Kidney (tissue), 14 donors: ENCODE data around the gene CCDC175. TPM values are rescaled to one million over a fixed set of nuclear protein-coding genes. Genes with fewer than 3 reads are reported as not detected.

ENCODE experiments used
- DNase-seq, 5 donors: peaks; one replicate each; pipeline ENCODE4 v3.0.0-alpha.2; 2013 to 2020
- FAIRE-seq: peaks from 2 replicates; lab custom pipeline; 2012; peaks lifted over from hg19 to GRCh38; lab: Jason Lieb, UNC
- H3K27ac ChIP-seq, 2 donors: one replicate each; pipeline ENCODE4 v1.7.0; 2013; ENCODE audit warnings: low read depth in 2 of 2, low read length in 2 of 2, inconsistent platforms in 1 of 2
- H3K27me3 ChIP-seq: one replicate; pipeline ENCODE4 v1.7.1; 2013; ENCODE audit warnings: low read length, inconsistent platforms; ENCODE audit not compliant: control insufficient read depth, insufficient read depth
- H3K36me3 ChIP-seq, 3 donors: one replicate each; pipeline versions ENCODE4 v1.7.0 to v1.7.1; 2013; ENCODE audit warnings: low read length in 3 of 3, control low read depth in 1 of 3, inconsistent platforms in 1 of 3; ENCODE audit not compliant: insufficient read depth in 3 of 3, control insufficient read depth in 2 of 3
- H3K4me1 ChIP-seq, 3 donors: one replicate each; pipeline versions ENCODE4 v1.7.0 to v1.7.1; 2013; ENCODE audit warnings: low read length in 3 of 3, inconsistent platforms in 1 of 3, low read depth in 1 of 3; ENCODE audit not compliant: control insufficient read depth in 2 of 3, insufficient read depth in 2 of 3
- H3K4me3 ChIP-seq, 3 donors: one replicate each; pipeline versions ENCODE4 v1.7.0 to v1.8.1; 2013; ENCODE audit warnings: low read length in 3 of 3, control low read depth in 1 of 3, inconsistent platforms in 1 of 3
- H3K9ac ChIP-seq, 3 donors: one replicate each; pipeline versions ENCODE4 v1.7.0 to v1.7.1; 2013; ENCODE audit warnings: low read length in 3 of 3, control low read depth in 1 of 3, inconsistent platforms in 1 of 3
- H3K9me3 ChIP-seq, 3 donors: one replicate each; pipeline versions ENCODE4 v1.7.0 to v1.7.1; 2013; ENCODE audit warnings: low read length in 3 of 3, control low read depth in 1 of 3, inconsistent platforms in 1 of 3; ENCODE audit not compliant: control insufficient read depth in 2 of 3, insufficient read depth in 1 of 3
- CTCF ChIP-seq: IDR thresholded peaks from 3 replicates; pipeline ENCODE4 v1.5.1; 2012; ENCODE audit warnings: mild to moderate bottlenecking, moderate library complexity, borderline replicate concordance; ENCODE audit not compliant: insufficient read depth; ENCODE audit errors: extremely low read depth
- intact Hi-C: fragments of 100-400 bp; cut with DNase I; formaldehyde crosslinking; loops from one replicate; pipeline ENCODE4 v1.11.1; 2022
- polyA plus RNA-seq: library from polyadenylated mRNA; stranded (reverse); fragments of 350-450 nt; fragmentation: Illumina TruSeq; extraction: RNeasy Lipid Tissue Mini Kit (QIAGEN cat#74804); gene quantifications from one replicate; pipeline ENCODE4 v1.2.3, GENCODE V29; 2014; ENCODE audit warnings: low read depth, low replicate concordance; ENCODE audit not compliant: insufficient read depth
- total RNA-seq: library from RNA; stranded (reverse); fragmentation: NEBNext Ultra II Directional; extraction: Animal tissue kit (Norgen Biotek cat#: 25700); gene quantifications from one replicate; pipeline ENCODE4 v1.2.1, GENCODE V29; 2021
- donor health status: control.
- donor health status: control.
- donor health status: control.
- donor health status: control.
- donor health status: control.
- donor health status: DM: yes; HTN: yes; CAD: no.
- donor health status: Normal renal cell carcinoma (clear cell type).

Gene CCDC175
- total and polyA plus RNA-seq, 2 donors from 2014 or later: not detected

DNA sequence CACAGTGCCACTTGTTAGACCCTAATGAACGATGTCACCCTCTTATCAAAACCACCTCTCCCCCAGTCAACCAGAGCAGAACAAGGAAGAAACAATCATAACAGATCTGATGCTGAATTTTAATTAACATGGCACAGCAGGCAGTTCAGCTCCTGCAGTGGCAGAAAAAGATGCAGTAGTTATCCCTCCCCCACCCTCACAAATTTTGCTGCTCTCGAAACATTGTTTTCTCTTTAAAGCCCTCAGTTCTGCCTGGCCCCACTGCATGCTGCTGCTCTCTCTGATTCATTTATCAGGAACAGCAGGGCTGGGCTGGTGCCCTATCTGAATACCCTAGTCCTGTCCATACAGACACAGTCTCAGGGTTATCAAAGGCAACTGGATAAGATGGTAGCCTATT, 12.2 kb downstream of the CCDC175 start:
- H3K9me3 ChIP-seq: no peaks in the 10 kb centered on the region

DNA sequence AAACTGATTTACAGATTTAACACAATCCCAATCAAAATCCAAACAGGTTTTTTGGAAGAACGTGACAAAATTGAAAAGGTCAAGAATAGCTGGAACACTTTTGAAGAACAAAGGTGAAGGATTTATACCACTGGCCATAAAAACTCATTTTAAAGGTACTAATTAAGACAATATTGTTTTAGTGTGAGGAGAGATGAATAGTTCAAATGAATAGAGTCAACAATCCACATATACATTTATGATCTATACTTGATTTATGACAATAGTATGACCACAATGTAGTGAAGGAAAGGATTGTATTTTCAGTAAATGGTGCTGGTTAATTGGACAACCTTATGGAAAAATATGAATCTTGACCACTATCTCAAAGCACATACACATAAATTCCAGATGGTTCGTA, 29.3 kb downstream of the CCDC175 start:
- Histone ChIP-seq H3K9ac (no peak overlapping the region), H3K27me3 (no peaks in the 10 kb centered on the region), H3K4me1 (no peaks in the 10 kb centered on the region), H3K36me3 (no peaks in the 10 kb centered on the region), H3K9me3 (no peaks in the 10 kb centered on the region), H3K27ac (no peak overlapping the region), H3K4me3 (no peak overlapping the region)
- no peak for TF ChIP-seq CTCF
- no peak for DNase-seq
- intact Hi-C loops: no loop called here
- no peak for FAIRE-seq

More for the DNA sequence above, 12.2 kb downstream of the CCDC175 start:
- Histone ChIP-seq H3K27ac (no peak overlapping the region), H3K4me3 (no peak overlapping the region), H3K4me1 (no peaks in the 10 kb centered on the region), H3K9ac (no peak overlapping the region), H3K27me3 (no peaks in the 10 kb centered on the region), H3K36me3 (no peaks in the 10 kb centered on the region)
- DNase-seq (no peak), FAIRE-seq (no peak)
- TF ChIP-seq CTCF: no peak
- intact Hi-C loops: no loop called here

- no peaks in the 10 kb centered on the region for H3K36me3 ChIP-seq
Measured at GRCh38 chr14:59543873-59544272, 32.7 kb downstream of the CCDC175 start.

More at GRCh38 chr14:59543873-59544272, 32.7 kb downstream of the CCDC175 start:
- Histone ChIP-seq H3K4me3 (no peak overlapping the region), H3K27ac (no peak overlapping the region), H3K4me1 (no peaks in the 10 kb centered on the region), H3K9me3 (no peaks in the 10 kb centered on the region), H3K9ac (no peak overlapping the region), H3K27me3 (no peaks in the 10 kb centered on the region)
- no peak for FAIRE-seq
- DNase-seq: no peak
- intact Hi-C loops: no loop called here
- TF ChIP-seq CTCF: no peak
